Renal cortex interstitium (tissue), 11 donors: ENCODE results near the gene NEK2. TPM values are rescaled to one million over a fixed set of nuclear protein-coding genes. Genes with fewer than 3 reads are reported as not detected.

Source experiments
- DNase-seq, 11 donors: peaks; one replicate each; pipeline ENCODE4 v3.0.0-alpha.2; 2013; ENCODE audit warnings: low read depth in 9 of 11, low spot score in 4 of 11; ENCODE audit errors: extremely low read depth in 1 of 11
- polyA plus RNA-seq, 3 donors: library from polyadenylated mRNA; unstranded; fragments of 120-200 nt; gene quantifications; one replicate each; pipeline ENCODE4 v1.2.1, GENCODE V29; 2013; ENCODE audit not compliant: insufficient read length in 3 of 3

Gene NEK2
- polyA plus RNA-seq, 3 donors, result 15.8 to 23.6 (median 22.1) TPM

DNA sequence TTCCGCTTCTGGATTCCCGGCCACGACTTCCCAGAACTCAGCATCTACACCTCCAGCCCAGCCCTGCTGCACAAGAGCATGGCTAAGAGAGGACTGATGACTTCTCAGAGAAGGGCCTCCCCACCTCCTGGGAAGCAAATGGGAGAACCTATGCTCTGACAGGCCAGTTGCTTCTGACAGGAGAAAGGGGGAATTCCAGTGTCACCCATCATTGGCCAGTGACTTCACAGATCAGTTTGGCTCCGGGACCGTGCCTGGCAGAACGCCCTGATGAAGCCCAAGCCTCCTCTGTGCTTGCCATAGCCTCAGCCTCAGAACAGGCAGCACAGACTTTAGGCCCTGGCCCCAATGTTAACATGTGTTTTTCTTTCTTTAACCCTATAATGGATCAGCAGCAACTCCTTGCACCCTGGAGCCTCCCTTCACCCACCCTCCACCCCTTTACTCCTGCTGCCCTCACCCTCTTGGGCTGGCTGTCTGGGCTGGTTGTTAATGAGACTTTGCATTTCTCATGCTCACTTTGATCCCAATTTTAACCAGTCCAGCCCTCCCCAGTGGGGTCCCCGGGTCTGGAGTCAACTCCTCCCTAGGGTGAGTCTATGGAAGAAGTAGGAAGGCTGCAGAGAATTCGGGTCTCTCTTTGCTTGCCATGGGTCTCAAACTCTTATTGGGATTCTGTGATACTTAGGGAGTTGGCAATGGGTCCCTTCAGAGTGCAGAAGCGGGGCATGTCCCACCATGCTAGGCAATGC is 53.8 kb downstream of the NEK2 start:
- DNase-seq, result no peak

DNA sequence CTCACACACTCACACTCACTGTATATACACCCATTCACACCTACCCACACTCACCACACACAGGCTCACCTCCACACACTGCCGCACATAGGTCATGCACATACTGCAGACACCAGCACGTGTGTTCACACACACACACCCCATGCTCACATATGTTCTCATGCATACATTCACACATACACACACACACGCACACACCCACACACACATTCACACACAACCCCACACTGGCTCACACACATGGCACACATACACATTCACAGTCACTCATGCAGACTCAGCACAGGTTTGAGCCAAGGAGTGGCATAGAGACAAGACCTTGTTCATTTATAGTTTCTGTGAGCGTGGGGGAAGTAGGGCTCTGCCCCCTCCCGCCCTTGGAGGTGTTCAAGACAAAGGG is 55.3 kb downstream of the NEK2 start:
- no peak for DNase-seq

DNA sequence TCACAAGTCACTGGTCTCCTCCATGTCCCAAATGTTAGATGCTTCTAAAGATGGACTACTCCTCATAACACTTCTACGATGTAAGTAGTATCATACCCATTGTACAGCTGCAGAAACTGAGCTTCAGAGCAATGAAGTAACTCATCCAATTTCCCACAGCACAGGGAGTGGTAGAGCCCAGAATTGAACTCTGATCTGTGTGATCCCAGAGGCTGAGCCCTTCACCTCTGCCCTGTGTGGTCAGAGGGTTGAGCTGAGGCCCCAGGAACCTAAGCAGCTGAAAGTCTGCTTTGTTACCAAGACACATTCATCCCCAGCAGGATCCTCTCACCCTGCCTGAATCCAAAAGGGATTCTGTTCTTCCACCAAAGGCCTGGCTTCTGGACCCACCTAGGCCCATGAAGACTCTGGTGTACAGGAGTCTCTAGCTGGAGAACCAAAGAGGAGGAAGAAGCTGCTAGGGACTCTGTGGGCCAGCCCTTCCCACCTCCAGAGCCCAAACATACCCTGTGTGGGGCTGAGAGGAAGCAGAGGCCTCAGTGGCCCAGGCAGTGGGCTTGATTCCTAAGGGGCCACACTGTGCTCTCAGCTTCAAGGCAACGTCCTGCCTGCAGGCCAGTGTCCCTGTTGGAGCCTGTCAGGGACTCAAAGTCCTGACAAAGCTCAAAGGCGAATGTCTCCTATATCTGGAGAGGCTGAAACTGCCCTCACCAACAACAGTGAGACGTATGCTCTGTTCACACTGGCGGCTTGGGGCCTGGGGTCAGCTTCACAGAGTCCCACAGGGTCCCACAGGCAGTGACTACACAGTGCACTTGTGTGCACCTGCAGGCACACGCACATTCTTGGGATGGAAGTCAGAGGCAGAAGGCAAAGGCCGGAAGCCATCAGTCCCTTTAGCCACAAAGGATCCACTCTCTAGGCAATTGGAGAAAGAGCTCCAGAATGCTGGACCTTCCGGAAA is 56.1 kb downstream of the NEK2 start:
- DNase-seq, result no peak

DNA sequence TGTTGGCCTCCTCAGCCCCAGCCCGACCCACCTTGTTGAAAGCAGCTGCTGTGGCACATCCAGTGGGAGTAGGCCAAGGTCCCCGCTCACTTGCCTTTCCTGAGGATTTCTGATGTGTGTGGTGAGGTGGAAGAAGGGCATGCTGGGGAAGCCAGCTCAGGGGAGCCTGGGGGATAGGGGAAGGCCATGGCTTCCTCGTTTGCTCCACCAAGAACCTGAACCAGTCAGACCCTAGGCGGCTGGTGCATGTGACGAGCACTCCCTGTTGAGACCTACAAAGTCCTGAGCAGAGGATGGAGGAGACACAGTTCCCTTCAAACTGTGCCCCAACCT is 58.5 kb downstream of the NEK2 start:
- no peak for DNase-seq

DNA sequence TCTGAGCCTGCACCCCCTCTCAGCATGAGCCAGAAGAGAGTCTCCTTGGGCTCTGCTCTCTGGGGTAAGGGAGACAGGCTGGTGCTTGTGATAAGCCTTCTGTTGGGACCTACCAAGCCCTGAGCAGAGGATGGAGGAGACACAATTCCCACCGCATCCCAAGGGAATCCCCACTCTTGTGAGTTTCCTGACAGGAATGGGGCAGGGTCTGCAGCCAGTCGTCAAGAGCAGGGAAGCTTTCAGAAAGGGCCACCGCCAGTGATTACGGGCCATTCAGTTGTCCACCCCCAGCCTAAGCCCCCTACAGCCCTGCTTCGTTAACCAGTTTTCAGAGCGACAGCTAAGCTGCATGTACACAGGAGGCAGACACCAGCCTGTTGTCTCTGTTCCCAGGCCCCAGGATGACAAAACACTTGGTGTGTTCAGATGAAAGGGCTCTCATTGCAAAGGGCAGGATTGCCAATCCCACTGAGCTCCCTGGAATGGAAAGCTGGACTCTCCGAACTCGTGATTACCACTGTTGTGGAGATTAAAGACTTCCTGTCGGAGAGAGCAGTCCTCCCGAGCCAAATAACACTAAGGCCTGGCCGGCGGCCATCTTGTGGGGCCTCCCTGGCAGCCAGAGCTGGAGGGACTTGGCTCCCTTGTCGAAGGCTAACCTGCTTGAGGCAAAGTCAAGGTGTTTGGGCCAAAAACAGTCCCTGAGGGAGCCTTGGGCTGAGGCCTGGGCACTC is 59.0 kb downstream of the NEK2 start:
- no peak for DNase-seq

DNA sequence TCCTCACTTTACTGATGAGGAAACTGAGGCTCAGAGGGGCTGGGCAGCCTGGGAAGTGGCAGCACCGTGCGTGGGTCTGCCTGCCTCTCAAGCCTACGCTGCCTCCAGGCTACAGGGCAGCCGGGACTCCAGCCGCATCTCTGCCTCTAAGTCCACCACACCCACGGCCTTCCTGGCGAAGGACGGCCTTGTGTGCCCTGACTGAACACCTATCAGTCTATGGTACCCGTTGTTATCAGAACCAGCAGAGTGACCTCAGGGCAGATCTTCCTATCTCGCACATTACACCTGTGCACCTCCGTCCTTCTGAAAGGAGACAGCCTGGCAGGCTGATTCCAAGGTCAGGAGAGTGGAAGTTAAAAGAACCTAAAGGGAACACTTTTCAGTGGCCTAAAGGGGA is 60.8 kb downstream of the NEK2 start:
- DNase-seq, result no peak

DNA sequence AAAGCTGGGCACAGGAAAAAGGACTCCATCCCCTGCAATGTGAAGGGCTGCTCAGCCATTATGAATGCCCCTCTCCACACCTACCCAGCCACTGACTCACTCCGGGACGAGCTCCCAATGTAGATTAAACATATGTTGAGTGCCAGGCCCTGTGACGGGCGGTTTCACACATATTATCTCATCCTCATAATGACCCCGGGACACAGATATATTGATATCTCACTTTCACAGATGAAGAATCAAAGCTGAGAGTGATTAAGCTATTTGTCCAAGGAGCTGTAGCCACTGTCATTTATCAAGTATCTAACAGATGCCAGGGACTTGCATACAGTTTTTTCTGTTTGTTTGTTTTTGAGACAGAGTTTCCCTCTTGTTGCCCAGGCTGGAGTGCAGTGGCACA is 61.5 kb downstream of the NEK2 start:
- no peak for DNase-seq

DNA sequence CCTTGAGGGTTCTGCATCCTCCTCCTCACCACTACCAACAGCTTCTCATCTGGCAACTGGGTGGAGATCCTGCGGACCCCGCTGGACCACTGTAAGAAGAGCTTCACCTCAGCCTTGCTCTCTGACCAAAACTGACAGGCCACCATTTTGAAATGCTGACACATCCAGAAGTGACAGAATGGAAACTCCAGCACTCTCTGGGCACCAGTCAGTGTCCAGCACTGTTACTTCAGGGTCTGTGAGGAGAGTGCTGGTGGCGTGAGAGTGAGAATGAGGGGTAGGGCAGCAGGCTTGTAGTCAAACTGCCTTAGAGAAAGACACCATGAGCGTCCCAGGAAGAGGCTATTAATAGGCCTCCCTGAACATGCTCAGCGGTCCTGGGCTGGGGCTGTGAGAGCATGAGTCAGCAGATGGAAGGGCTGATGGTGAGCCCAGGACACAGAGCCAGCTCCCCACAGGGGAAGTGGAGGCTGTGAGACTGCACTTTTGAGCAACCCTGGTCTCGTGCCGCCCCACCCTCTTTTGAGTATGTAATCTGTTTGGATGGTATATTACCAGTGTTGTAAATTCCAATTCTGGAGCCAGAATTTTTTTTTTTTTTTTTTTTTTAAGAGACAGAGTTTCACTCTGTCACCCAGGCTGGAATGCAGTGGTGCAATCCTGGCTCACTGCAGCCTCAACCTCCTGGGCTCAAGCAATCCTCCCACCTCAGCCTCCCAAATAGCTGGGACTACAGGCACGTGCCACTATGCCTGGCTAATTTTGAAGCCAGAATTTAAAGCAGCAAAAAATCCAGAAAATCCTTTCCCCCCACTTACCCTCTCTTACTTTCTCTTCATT is 62.1 kb downstream of the NEK2 start:
- DNase-seq, result no peak

DNA sequence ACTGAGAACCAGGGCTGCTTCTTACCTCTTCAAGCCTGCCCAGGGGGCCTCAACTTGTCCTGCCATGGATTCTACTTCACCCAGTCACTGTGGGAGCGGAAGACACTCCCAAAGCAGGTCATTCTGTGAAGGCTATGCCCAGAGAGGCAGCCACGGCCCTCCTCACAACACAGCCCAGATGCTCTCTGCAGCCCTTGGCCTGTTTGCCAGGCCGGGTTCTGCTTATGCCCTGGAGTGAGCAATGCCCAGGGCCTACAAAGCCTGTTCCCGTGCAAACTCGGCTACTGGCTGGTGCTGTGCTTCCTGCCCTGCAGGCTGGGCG is 62.7 kb downstream of the NEK2 start:
- no peak for DNase-seq

Other genes with a start within 250 kb of the NEK2 start
- gene RD3, start 183.5 kb downstream of the NEK2 start, polyA plus RNA-seq, result under 1 TPM; 0.26 to 0.55 (median 0.30) TPM
- gene SLC30A1, start 96.5 kb downstream of the NEK2 start, polyA plus RNA-seq, result 10 to 100 TPM; 28.3 to 34.5 (median 34.3) TPM
- 10 to 100 TPM; 23.8 to 28.7 (median 27.6) TPM for gene LPGAT1, start 155.1 kb upstream of the NEK2 start, polyA plus RNA-seq